Calu3 (cell line): ENCODE results near the gene OTUD4. TPM values are rescaled to one million over a fixed set of nuclear protein-coding genes. Genes with fewer than 3 reads are reported as not detected.

Experiments
- BruUV-seq: library from RNA; stranded (reverse); fragments of 400-500 nt; replicated peaks from 2 replicates; lab custom pipeline; 2021; lab: Mats Ljungman, UMichigan
- CTCF ChIA-PET: fragments of 300-600 bp; sonication (Branson Sonifier 250); formaldehyde crosslinking; loops from one replicate; lab custom pipeline; 2022; ENCODE audit warnings: antibody characterized with exemption; lab: Charles Lee
- DNase-seq: peaks from one replicate; pipeline ENCODE4 v3.0.0; 2022
- H3K27ac Mint-ChIP-seq: one replicate; pipeline ENCODE4 v1.8.0; 2022; ENCODE audit warnings: mixed read lengths; ENCODE audit not compliant: unreplicated experiment
- H3K27me3 Mint-ChIP-seq: one replicate; pipeline ENCODE4 v1.8.0; 2022; ENCODE audit warnings: mixed read lengths; ENCODE audit not compliant: unreplicated experiment
- H3K36me3 Mint-ChIP-seq: one replicate; pipeline ENCODE4 v1.8.0; 2022; ENCODE audit warnings: mild to moderate bottlenecking, moderate library complexity, mixed read lengths; ENCODE audit not compliant: insufficient read depth, unreplicated experiment
- H3K4me1 Mint-ChIP-seq: one replicate; pipeline ENCODE4 v1.8.0; 2022; ENCODE audit warnings: mild to moderate bottlenecking, low read depth, mixed read lengths; ENCODE audit not compliant: unreplicated experiment
- H3K4me3 Mint-ChIP-seq: one replicate; pipeline ENCODE4 v1.8.0; 2022; ENCODE audit warnings: mild to moderate bottlenecking, low read depth, moderate library complexity, mixed read lengths; ENCODE audit not compliant: unreplicated experiment
- H3K9me3 Mint-ChIP-seq: one replicate; pipeline ENCODE4 v1.8.0; 2022; ENCODE audit warnings: low read depth, mixed read lengths; ENCODE audit not compliant: unreplicated experiment
- intact Hi-C: fragments of 100-400 bp; cut with micrococcal nuclease; formaldehyde crosslinking; loops from one replicate; pipeline ENCODE4 v1.10.0; 2022; ENCODE audit not compliant: unreplicated experiment
- total RNA-seq: library from RNA; stranded (reverse); gene quantifications from 2 replicates; pipeline ENCODE4 v1.2.3, GENCODE V29; 2022
- TF ChIP-seq, protein P1 (sequence below): fragments of 200-600 bp; IDR thresholded peaks from one replicate; pipeline ENCODE4 v1.8.0; 2022; ENCODE audit warnings: antibody characterized with exemption; ENCODE audit not compliant: unreplicated experiment

The OTUD4 gene
- total RNA-seq, 1 experiment from 2014 or later: 32.7 TPM

DNA sequence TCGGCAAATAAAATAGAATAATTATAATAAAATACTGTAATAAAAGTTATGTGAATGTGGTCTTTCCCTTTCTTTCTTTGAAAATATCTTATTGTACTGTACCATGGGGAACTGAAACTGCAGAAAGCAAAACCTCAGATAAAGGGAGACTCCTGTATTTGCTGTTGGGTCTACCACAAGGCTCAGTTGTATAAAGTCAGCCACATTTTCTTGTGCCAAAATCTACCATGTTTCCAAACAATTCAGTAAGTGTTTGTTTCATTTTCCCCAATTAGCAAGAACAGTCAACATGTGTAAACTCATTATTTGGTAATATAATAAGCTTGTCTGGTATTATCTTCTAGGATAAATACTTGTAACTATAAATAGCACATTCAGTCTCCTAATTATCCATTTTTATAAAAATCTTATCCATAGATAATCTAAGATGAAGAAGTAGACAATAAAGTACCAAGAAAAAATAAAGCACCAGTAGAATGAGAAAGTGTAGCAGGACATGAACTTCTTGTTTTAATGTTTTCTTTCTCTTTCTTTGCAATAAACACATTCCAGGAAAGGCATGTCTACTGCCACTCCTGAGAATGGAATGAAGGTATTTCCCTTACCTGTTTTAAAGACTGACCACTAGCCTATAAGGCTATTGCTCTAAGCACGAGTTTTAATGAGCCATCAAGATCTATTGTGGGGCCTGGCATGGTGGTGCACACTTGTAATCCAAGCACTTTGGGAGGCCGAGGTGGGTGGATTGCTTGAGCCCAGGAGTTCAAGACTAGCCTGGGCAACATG is 15.0 kb upstream of the OTUD4 start:
- BruUV-seq: no TSS peak
- Mint-ChIP-seq H3K27me3 (no peaks in the 10 kb centered on the region), H3K4me1 (peaks cover 26% of the 10 kb centered on the region), H3K36me3 (no peaks in the 10 kb centered on the region), H3K9me3 (no peaks in the 10 kb centered on the region), H3K27ac (peak overlapping the region; percentile 33), H3K4me3 (no peak overlapping the region)
- TF ChIP-seq, protein P1, sequence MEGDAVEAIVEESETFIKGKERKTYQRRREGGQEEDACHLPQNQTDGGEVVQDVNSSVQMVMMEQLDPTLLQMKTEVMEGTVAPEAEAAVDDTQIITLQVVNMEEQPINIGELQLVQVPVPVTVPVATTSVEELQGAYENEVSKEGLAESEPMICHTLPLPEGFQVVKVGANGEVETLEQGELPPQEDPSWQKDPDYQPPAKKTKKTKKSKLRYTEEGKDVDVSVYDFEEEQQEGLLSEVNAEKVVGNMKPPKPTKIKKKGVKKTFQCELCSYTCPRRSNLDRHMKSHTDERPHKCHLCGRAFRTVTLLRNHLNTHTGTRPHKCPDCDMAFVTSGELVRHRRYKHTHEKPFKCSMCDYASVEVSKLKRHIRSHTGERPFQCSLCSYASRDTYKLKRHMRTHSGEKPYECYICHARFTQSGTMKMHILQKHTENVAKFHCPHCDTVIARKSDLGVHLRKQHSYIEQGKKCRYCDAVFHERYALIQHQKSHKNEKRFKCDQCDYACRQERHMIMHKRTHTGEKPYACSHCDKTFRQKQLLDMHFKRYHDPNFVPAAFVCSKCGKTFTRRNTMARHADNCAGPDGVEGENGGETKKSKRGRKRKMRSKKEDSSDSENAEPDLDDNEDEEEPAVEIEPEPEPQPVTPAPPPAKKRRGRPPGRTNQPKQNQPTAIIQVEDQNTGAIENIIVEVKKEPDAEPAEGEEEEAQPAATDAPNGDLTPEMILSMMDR: no peak
- CTCF ChIA-PET: no interaction called here
- intact Hi-C loops: no loop called here
- DNase-seq: no peak

DNA sequence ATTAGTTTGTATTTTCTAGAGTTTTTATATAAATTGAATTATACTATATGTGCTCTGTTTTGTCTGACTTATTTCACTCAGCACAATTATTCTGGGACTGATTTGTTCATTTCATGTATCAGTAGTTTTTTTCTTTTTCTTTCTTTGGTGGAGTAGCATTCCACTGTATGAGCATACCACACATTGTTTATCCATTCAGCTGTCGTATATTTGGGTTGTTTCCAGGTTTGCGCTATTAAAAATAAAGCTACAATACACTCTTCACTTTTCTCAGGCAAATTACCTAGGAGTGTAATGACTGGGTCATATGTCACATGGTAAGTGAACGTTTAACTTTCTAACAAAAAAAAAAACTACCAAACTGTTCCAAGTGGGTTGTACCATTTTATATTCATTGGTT is 9.6 kb upstream of the OTUD4 start:
- BruUV-seq: no TSS peak
- Mint-ChIP-seq H3K4me1 (no peaks in the 10 kb centered on the region), H3K4me3 (no peak overlapping the region), H3K27me3 (no peaks in the 10 kb centered on the region), H3K36me3 (no peaks in the 10 kb centered on the region), H3K27ac (no peak overlapping the region), H3K9me3 (no peaks in the 10 kb centered on the region)
- TF ChIP-seq, protein P1: no peak
- intact Hi-C loops: no loop called here
- DNase-seq: no peak
- CTCF ChIA-PET: no interaction called here

DNA sequence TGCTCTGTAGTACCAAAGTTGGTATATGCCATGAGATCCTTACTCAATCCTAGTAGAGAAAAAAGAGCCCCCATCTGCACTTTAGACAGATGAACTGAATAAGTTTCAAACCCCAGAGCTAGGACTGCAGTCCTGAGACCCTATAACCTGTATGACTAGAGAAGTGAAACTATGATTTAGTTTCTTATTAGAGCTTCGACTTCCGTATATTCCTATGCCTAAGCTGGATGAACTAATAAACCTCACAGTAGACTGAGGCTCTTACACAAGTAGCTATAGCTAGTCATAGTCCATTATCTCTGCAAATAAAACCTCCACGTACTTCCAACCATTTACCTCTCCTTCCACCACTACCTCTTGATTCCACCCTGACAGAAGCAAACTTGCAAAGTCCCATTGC is 6.3 kb upstream of the OTUD4 start:
- CTCF ChIA-PET: no interaction called here
- Mint-ChIP-seq H3K36me3 (no peaks in the 10 kb centered on the region), H3K4me1 (no peaks in the 10 kb centered on the region), H3K4me3 (no peak overlapping the region), H3K9me3 (no peaks in the 10 kb centered on the region), H3K27me3 (no peaks in the 10 kb centered on the region), H3K27ac (no peak overlapping the region)
- BruUV-seq: no TSS peak
- intact Hi-C loops: no loop called here
- TF ChIP-seq, protein P1: no peak
- DNase-seq: no peak

DNA sequence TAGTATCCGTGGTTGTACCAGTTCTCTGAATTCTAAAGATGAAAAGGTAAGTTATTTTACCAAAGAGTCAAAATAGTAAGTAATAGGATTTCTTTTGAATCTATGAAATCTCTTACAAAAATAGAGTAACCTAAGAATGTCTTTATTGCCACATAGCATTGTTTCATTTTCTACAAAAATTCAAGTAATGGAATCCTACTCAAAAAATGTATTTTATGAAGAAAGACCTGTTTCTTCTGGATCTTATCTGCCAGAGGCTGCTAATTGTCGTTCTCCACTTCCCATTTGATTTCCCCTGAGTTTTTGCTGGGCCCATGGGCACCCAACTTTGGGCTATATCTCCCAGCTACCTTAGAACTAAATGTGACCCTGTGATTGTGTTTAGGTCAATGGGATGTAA is 3.2 kb upstream of the OTUD4 start:
- H3K36me3 Mint-ChIP-seq: peaks cover 26% of the 10 kb centered on the region
- H3K4me3 Mint-ChIP-seq: no peak overlapping the region
- H3K4me1 Mint-ChIP-seq: peaks cover 6% of the 10 kb centered on the region
- no peak for DNase-seq
- H3K27me3 Mint-ChIP-seq: no peaks in the 10 kb centered on the region
- H3K27ac Mint-ChIP-seq: no peak overlapping the region
- H3K9me3 Mint-ChIP-seq: no peaks in the 10 kb centered on the region
- CTCF ChIA-PET: no interaction called here
- BruUV-seq: no TSS peak
- intact Hi-C loops: no loop called here
- TF ChIP-seq, protein P1: no peak
